Liver (tissue), 9 donors: ENCODE data around the gene GPRC5A. TPM values are rescaled to one million over a fixed set of nuclear protein-coding genes. Genes with fewer than 3 reads are reported as not detected.

Experiments
- DNase-seq: peaks from one replicate; pipeline ENCODE4 v3.0.0-alpha.2; 2017; ENCODE audit warnings: low spot score
- H3K27ac ChIP-seq, 2 donors: one replicate each; pipeline ENCODE4 v1.7.0; 2013; ENCODE audit warnings: inconsistent platforms in 2 of 2, low read length in 2 of 2, control low read depth in 1 of 2, low read depth in 1 of 2, mild to moderate bottlenecking in 1 of 2
- H3K27me3 ChIP-seq, 4 donors: one replicate each; pipeline versions ENCODE4 v1.6.1 to v1.7.0; 2013; ENCODE audit warnings: low read length in 3 of 4, inconsistent platforms in 1 of 4, mild to moderate bottlenecking in 1 of 4, moderate library complexity in 1 of 4; ENCODE audit not compliant: control insufficient read depth in 4 of 4, insufficient read depth in 4 of 4
- H3K36me3 ChIP-seq, 4 donors: one replicate each; pipeline versions ENCODE4 v1.6.1 to v1.7.0; 2013; ENCODE audit warnings: low read length in 3 of 4, mild to moderate bottlenecking in 3 of 4, low read depth in 1 of 4, moderate library complexity in 1 of 4; ENCODE audit not compliant: control insufficient read depth in 4 of 4, insufficient read depth in 3 of 4
- H3K4me1 ChIP-seq, 4 donors: one replicate each; pipeline versions ENCODE4 v1.6.1 to v1.7.0; 2013; ENCODE audit warnings: low read length in 3 of 4, mild to moderate bottlenecking in 3 of 4, moderate library complexity in 1 of 4; ENCODE audit not compliant: control insufficient read depth in 4 of 4, insufficient read depth in 4 of 4
- H3K4me3 ChIP-seq, 3 donors: one replicate each; pipeline versions ENCODE4 v1.6.1 to v1.7.0; 2013; ENCODE audit warnings: low read length in 3 of 3, control low read depth in 1 of 3, low read depth in 1 of 3, mild to moderate bottlenecking in 1 of 3
- H3K9ac ChIP-seq, 2 donors: one replicate each; pipeline ENCODE4 v1.7.0; 2013; ENCODE audit warnings: low read length in 2 of 2, mild to moderate bottlenecking in 2 of 2, moderate library complexity in 2 of 2, control low read depth in 1 of 2, low read depth in 1 of 2
- H3K9me3 ChIP-seq, 4 donors: one replicate each; pipeline versions ENCODE4 v1.6.1 to v1.7.0; 2013; ENCODE audit warnings: low read length in 3 of 4; ENCODE audit not compliant: control insufficient read depth in 4 of 4
- ATF3 ChIP-seq: IDR thresholded peaks from 2 replicates; pipeline ENCODE4 v1.6.1; 2016; ENCODE audit warnings: antibody characterized with exemption
- CTCF ChIP-seq: fragments of 150-350 bp; IDR thresholded peaks from 2 replicates; pipeline ENCODE4 v1.5.1; 2017; ENCODE audit warnings: improper control_type of control experiment, low read depth, low read length; ENCODE audit not compliant: missing input control
- EGR1 ChIP-seq, 2 donors: IDR thresholded peaks; 2 replicates each; pipeline ENCODE4 v1.6.1; 2016 to 2018; ENCODE audit warnings: antibody characterized with exemption in 2 of 2, low read depth in 2 of 2
- FOXA2 ChIP-seq: IDR thresholded peaks from 2 replicates; pipeline ENCODE4 v1.6.1; 2016; ENCODE audit warnings: antibody characterized with exemption
- GABPA ChIP-seq, 2 donors: IDR thresholded peaks in 1 of 2; conservative IDR thresholded peaks in 1 of 2; 2 replicates each; pipeline ENCODE4 v1.6.1; 2016; ENCODE audit warnings: antibody characterized with exemption in 2 of 2, mild to moderate bottlenecking in 1 of 2, moderate library complexity in 1 of 2
- HNF4A ChIP-seq, 2 donors: conservative IDR thresholded peaks; 2 replicates each; pipeline ENCODE4 v1.6.1; 2016; ENCODE audit warnings: antibody characterized with exemption in 2 of 2, mild to moderate bottlenecking in 2 of 2
- HNF4G ChIP-seq: IDR thresholded peaks from 2 replicates; pipeline ENCODE4 v1.6.1; 2016; ENCODE audit warnings: antibody characterized with exemption
- MAX ChIP-seq: IDR thresholded peaks from 2 replicates; pipeline ENCODE4 v1.6.1; 2016; ENCODE audit warnings: antibody characterized with exemption
- NR2F2 ChIP-seq: IDR thresholded peaks from 2 replicates; pipeline ENCODE4 v1.6.1; 2016; ENCODE audit warnings: antibody characterized with exemption
- RAD21 ChIP-seq, 2 donors: IDR thresholded peaks; 2 replicates each; pipeline ENCODE4 v1.6.1; 2016; ENCODE audit warnings: antibody characterized with exemption in 2 of 2, mild to moderate bottlenecking in 2 of 2
- RXRA ChIP-seq, 2 donors: IDR thresholded peaks; 2 replicates each; pipeline ENCODE4 v1.6.1; 2017 to 2018; ENCODE audit warnings: antibody characterized with exemption in 2 of 2, mild to moderate bottlenecking in 1 of 2
- SP1 ChIP-seq: IDR thresholded peaks from 2 replicates; pipeline ENCODE4 v1.6.1; 2018; ENCODE audit warnings: antibody characterized with exemption, mild to moderate bottlenecking
- TAF1 ChIP-seq: conservative IDR thresholded peaks from 2 replicates; pipeline ENCODE4 v1.6.1; 2016; ENCODE audit warnings: antibody characterized with exemption, mild to moderate bottlenecking
- YY1 ChIP-seq: IDR thresholded peaks from 2 replicates; pipeline ENCODE4 v1.6.1; 2016; ENCODE audit warnings: antibody characterized with exemption, mild to moderate bottlenecking
- ZBTB33 ChIP-seq: IDR thresholded peaks from 2 replicates; pipeline ENCODE4 v1.6.1; 2016; ENCODE audit warnings: antibody characterized with exemption
- WGBS: extraction: QIAGEN DNeasy Blood & Tissue Kit; methylation state at CpG from one replicate; pipeline ENCODE4 v1.1.7; 2013; 5-methylcytosine and 5-hydroxymethylcytosine counted together
- polyA plus RNA-seq, 2 donors: library from polyadenylated mRNA; stranded (reverse) in 1 of 2; unstranded in 1 of 2; fragments of 200-250 nt in 1 of 2; fragments of >200 nt in 1 of 2; fragmentation: Nextera tagmentation in 1 of 2; extraction: Ambion mirVana in 1 of 2; gene quantifications; one replicate each; pipeline versions ENCODE4 v1.2.1 to v1.2.3, GENCODE V29; 2013 to 2015
- total RNA-seq, 2 donors: library from RNA; depleted of rRNA; stranded (reverse); fragments of >200 nt; gene quantifications; one replicate each; pipeline ENCODE4 v1.2.3, GENCODE V29; 2014
- donor health status: healthy.
- donor health status: healthy.
- donor health status: healthy.
- donor health status: healthy.
- donor health status: healthy.

Gene GPRC5A
- total and polyA plus RNA-seq, 4 donors, result 0.09 to 0.17 (median 0.16) TPM; not detected in 1

- Histone ChIP-seq H3K27me3 (peaks cover 0 to 3% (median 0%) of the 10 kb centered on the region in 4 donors), H3K27ac (no peak overlapping the region), H3K36me3 (no peaks in the 10 kb centered on the region), H3K4me3 (no peak overlapping the region), H3K9ac (no peak overlapping the region), H3K4me1 (no peaks in the 10 kb centered on the region), H3K9me3 (no peaks in the 10 kb centered on the region)
- DNase-seq, result no peak
- 52% methylated on average over 14 of the region's 14 CpGs for WGBS
- TF ChIP-seq YY1 (no peak), NR2F2 (no peak), GABPA (IDR thresholded peaks at IDR 0.05 in 1 of 2, conservative IDR thresholded peaks at IDR 0.05 in 1 of 2) (no peak), FOXA2 (no peak), CTCF (no peak), EGR1 (IDR thresholded peaks at IDR 0.05; ENCODE audit: low read depth in 2 of 2) (no peak), HNF4A (conservative IDR thresholded peaks at IDR 0.05) (no peak), ATF3 (no peak), TAF1 (no peak), SP1 (no peak), RXRA (IDR thresholded peaks at IDR 0.05) (no peak), ZBTB33 (no peak), HNF4G (no peak), RAD21 (IDR thresholded peaks at IDR 0.05) (no peak), MAX (no peak)
These were observed 6.1 kb upstream of the GPRC5A start for GRCh38 chr12:12885096-12885792.

- Histone ChIP-seq H3K27me3 (peaks cover 0 to 3% (median 1%) of the 10 kb centered on the region in 4 donors), H3K36me3 (no peaks in the 10 kb centered on the region), H3K27ac (no peak overlapping the region), H3K4me3 (no peak overlapping the region), H3K9ac (no peak overlapping the region), H3K9me3 (no peaks in the 10 kb centered on the region), H3K4me1 (peaks cover 2 to 12% (median 7%) of the 10 kb centered on the region in 4 donors)
- TF ChIP-seq EGR1 (IDR thresholded peaks at IDR 0.05; ENCODE audit: low read depth in 2 of 2) (no peak), ZBTB33 (no peak), HNF4A (conservative IDR thresholded peaks at IDR 0.05) (no peak), NR2F2 (no peak), RAD21 (IDR thresholded peaks at IDR 0.05) (no peak), SP1 (no peak)
- 67% methylated on average over 7 of the region's 7 CpGs for WGBS
- DNase-seq, result no peak
These were observed 3.9 kb upstream of the GPRC5A start for GRCh38 chr12:12887471-12887870.
